Umbilical cord (tissue), 2 donors: ENCODE data around the gene ELMO3. TPM values are rescaled to one million over a fixed set of nuclear protein-coding genes. Genes with fewer than 3 reads are reported as not detected.

ENCODE experiments used
- DNase-seq: peaks from one replicate; pipeline ENCODE4 v3.0.0-alpha.2; 2015; ENCODE audit warnings: low spot score
- total RNA-seq: library from RNA; depleted of rRNA; stranded (reverse); fragments of >200 nt; gene quantifications from one replicate; pipeline ENCODE4 v1.2.3, GENCODE V29; 2014; ENCODE audit warnings: low replicate concordance; ENCODE audit not compliant: insufficient read depth

ELMO3 gene
- total RNA-seq, 1 donor from 2014 or later = not detected

GRCh38 chr16:67241008-67241900 is 42.3 kb downstream of the ELMO3 start:
- no peak for DNase-seq

- DNase-seq = no peak
These were observed 43.3 kb downstream of the ELMO3 start for GRCh38 chr16:67242138-67242730.

GRCh38 chr16:67243481-67243880 is 44.5 kb downstream of the ELMO3 start:
- DNase-seq = no peak

GRCh38 chr16:67244387-67245185 is 45.7 kb downstream of the ELMO3 start:
- peak; percentile 68 for DNase-seq

- no peak for DNase-seq
These were observed 46.3 kb downstream of the ELMO3 start for GRCh38 chr16:67245186-67245585.

- no peak for DNase-seq
These were observed 46.7 kb downstream of the ELMO3 start for GRCh38 chr16:67245674-67246080.

GRCh38 chr16:67246081-67246755 is 47.3 kb downstream of the ELMO3 start:
- peak; percentile 82 for DNase-seq

GRCh38 chr16:67246756-67247191 is 47.8 kb downstream of the ELMO3 start:
- DNase-seq = no peak

GRCh38 chr16:67247192-67248072 is 48.5 kb downstream of the ELMO3 start, which contains the start of gene FHOD1:
Gene FHOD1, minus strand, starts transcription at chr16:67247481. Its CDS starts 71 bp downstream, at chr16:67247410.
- peak; percentile 96 for DNase-seq

- no peak for DNase-seq
These were observed 49.1 kb downstream of the ELMO3 start for GRCh38 chr16:67248073-67248400.

- DNase-seq = no peak
These were observed 49.7 kb downstream of the ELMO3 start, which contains the start of gene SLC9A5 for GRCh38 chr16:67248401-67249177. Gene SLC9A5, plus strand, starts transcription at chr16:67248979. Its CDS starts 36 bp downstream, at chr16:67249015.

- DNase-seq = no peak
These were observed 50.5 kb downstream of the ELMO3 start for GRCh38 chr16:67249178-67250044.

GRCh38 chr16:67250045-67250327 is 51.1 kb downstream of the ELMO3 start:
- no peak for DNase-seq

GRCh38 chr16:67252609-67253497 is 53.9 kb downstream of the ELMO3 start:
- no peak for DNase-seq
